Panc1 (cell line): Measurements from ENCODE around the gene UBE2J2.

Experiments
- POLR2AphosphoS5 ChIP-seq: IDR thresholded peaks from 2 replicates; pipeline ENCODE4 v1.6.1; 2012; ENCODE audit warnings: mild to moderate bottlenecking, low read depth, low read length, moderate library complexity
- SIN3A ChIP-seq: IDR thresholded peaks from 2 replicates; pipeline ENCODE4 v1.6.1; 2012; ENCODE audit warnings: low read depth, mild to moderate bottlenecking, low read length, moderate library complexity, borderline replicate concordance; ENCODE audit not compliant: insufficient read depth
- TF ChIP-seq, protein P1 (sequence below): fragments of 450-650 bp; IDR thresholded peaks from 2 replicates; pipeline ENCODE4 v1.5.1; 2017; ENCODE audit warnings: mild to moderate bottlenecking

DNA sequence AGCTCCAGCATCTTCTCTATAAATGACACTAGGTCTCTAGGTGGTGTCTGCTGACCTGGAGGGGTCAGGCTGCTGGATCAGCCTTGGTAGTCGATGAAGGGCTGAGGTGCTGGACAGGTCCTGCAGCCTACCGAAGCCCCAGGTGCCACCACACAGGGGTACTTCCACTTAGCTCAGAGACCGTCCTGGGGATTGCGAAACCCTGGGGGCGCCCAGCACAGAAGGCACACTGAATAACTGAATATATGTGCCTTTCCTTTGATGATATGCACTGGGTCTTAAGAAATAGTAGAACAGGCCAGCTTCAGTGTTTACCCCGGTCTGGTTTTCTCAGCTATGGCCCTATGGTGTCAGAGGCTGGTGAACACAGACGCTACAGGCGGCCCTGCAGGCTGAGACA is 10.9 kb downstream of the UBE2J2 start:
- TF ChIP-seq, protein P1, sequence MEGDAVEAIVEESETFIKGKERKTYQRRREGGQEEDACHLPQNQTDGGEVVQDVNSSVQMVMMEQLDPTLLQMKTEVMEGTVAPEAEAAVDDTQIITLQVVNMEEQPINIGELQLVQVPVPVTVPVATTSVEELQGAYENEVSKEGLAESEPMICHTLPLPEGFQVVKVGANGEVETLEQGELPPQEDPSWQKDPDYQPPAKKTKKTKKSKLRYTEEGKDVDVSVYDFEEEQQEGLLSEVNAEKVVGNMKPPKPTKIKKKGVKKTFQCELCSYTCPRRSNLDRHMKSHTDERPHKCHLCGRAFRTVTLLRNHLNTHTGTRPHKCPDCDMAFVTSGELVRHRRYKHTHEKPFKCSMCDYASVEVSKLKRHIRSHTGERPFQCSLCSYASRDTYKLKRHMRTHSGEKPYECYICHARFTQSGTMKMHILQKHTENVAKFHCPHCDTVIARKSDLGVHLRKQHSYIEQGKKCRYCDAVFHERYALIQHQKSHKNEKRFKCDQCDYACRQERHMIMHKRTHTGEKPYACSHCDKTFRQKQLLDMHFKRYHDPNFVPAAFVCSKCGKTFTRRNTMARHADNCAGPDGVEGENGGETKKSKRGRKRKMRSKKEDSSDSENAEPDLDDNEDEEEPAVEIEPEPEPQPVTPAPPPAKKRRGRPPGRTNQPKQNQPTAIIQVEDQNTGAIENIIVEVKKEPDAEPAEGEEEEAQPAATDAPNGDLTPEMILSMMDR, result no peak
- TF ChIP-seq SIN3A (no peak), POLR2AphosphoS5 (no peak)
